Renal cortical epithelial cell (primary cell): ENCODE data around the gene TMEM267. TPM values are rescaled to one million over a fixed set of nuclear protein-coding genes. Genes with fewer than 3 reads are reported as not detected.
"Not testable (repeated sequence)": the region's sequence is repeated elsewhere in the genome, so short reads cannot be mapped to it uniquely, and the experiment has no call there.

Source experiments
- DNase-seq: peaks from one replicate; pipeline ENCODE4 v3.0.0-alpha.2; 2011; ENCODE audit warnings: low read depth
- total RNA-seq: library from RNA; depleted of rRNA; stranded (reverse); fragments of >200 nt; gene quantifications from 2 replicates; pipeline ENCODE4 v1.2.3, GENCODE V29; 2014

Gene TMEM267
- total RNA-seq = 27.8 and 29.4 TPM in 2 replicates

GRCh38 chr5:43483298-43484105 lies at the start of gene TMEM267:
TSS of gene TMEM267 (minus strand) at chr5:43483865. CDS start at chr5:43453969, 29,896 bp downstream.
- peak; percentile 84 for DNase-seq

GRCh38 chr5:43530648-43531047 lies 47.0 kb upstream of the TMEM267 start:
- DNase-seq = no peak

- no peak for DNase-seq
Observed at GRCh38 chr5:43523662-43524072, 40.0 kb upstream of the TMEM267 start.

- DNase-seq = no peak
Observed at GRCh38 chr5:43520615-43521014, 37.0 kb upstream of the TMEM267 start.

- DNase-seq = no peak
Observed at GRCh38 chr5:43515678-43516048, 32.0 kb upstream of the TMEM267 start.

- DNase-seq = peak; percentile 92
Observed at GRCh38 chr5:43514816-43515677, 31.4 kb upstream of the TMEM267 start, which contains the start of gene C5orf34. TSS of gene C5orf34 (minus strand) at chr5:43515148. CDS start at chr5:43509339, 5,809 bp downstream.

- DNase-seq = peak; percentile 72
Observed at GRCh38 chr5:43514471-43514815, 30.8 kb upstream of the TMEM267 start.

- DNase-seq = peak; percentile 9
Observed at GRCh38 chr5:43514025-43514424, 30.4 kb upstream of the TMEM267 start.

GRCh38 chr5:43511062-43511461 lies 27.4 kb upstream of the TMEM267 start:
- not testable (repeated sequence) for DNase-seq

- DNase-seq = no peak
Observed at GRCh38 chr5:43498581-43498980, 14.9 kb upstream of the TMEM267 start.

- DNase-seq = no peak
Observed at GRCh38 chr5:43497311-43498104, 13.8 kb upstream of the TMEM267 start.

GRCh38 chr5:43491326-43491725 lies 7.7 kb upstream of the TMEM267 start:
- DNase-seq = no peak

GRCh38 chr5:43486353-43486752 lies 2.7 kb upstream of the TMEM267 start:
- DNase-seq = no peak

- peak; percentile 27 for DNase-seq
Observed at GRCh38 chr5:43485406-43485805, 1.7 kb upstream of the TMEM267 start.

GRCh38 chr5:43484106-43484849 lies 613 bp upstream of the TMEM267 start:
- DNase-seq = peak; percentile 80

- peak; percentile 29 for DNase-seq
Observed at GRCh38 chr5:43482490-43483297, 971 bp downstream of the TMEM267 start.

- peak; percentile 2 for DNase-seq
Observed at GRCh38 chr5:43469671-43470391, 13.8 kb downstream of the TMEM267 start.

- DNase-seq = no peak
Observed at GRCh38 chr5:43467100-43467499, 16.6 kb downstream of the TMEM267 start.

GRCh38 chr5:43465455-43465854 lies 18.2 kb downstream of the TMEM267 start:
- not testable (repeated sequence) for DNase-seq

GRCh38 chr5:43461066-43461465 lies 22.6 kb downstream of the TMEM267 start:
- no peak for DNase-seq
